OCI-LY1 (cell line): ENCODE measurements around the gene NTSR1.

ENCODE experiments used
- H2AFZ ChIP-seq: fragments of 200-600 bp; sonication (generic), shearing (Covaris generic); 2 replicates; pipeline ENCODE4 v1.6.0; 2014; ENCODE audit warnings: antibody characterized with exemption, mild to moderate bottlenecking, low read length
- H3F3A ChIP-seq: fragments of 200-600 bp; sonication (generic), shearing (Covaris generic); 2 replicates; pipeline ENCODE4 v1.6.0; 2014; ENCODE audit warnings: mild to moderate bottlenecking, antibody characterized with exemption, low read length, moderate library complexity; ENCODE audit not compliant: insufficient read depth
- H3K27ac ChIP-seq: fragments of 200-600 bp; sonication (generic); 2 replicates; pipeline ENCODE4 v1.5.1; 2014; ENCODE audit warnings: low read length, mixed run types, mild to moderate bottlenecking, low read depth; ENCODE audit not compliant: poor library complexity, severe bottlenecking
- H3K27me3 ChIP-seq: fragments of 200-600 bp; sonication (generic); 2 replicates; pipeline ENCODE4 v1.6.0; 2014; ENCODE audit warnings: antibody characterized with exemption, mild to moderate bottlenecking, low read length, moderate library complexity; ENCODE audit not compliant: insufficient read depth
- H3K36me3 ChIP-seq: fragments of 200-600 bp; sonication (generic); 2 replicates; pipeline ENCODE4 v1.6.1; 2014; ENCODE audit warnings: mild to moderate bottlenecking, antibody characterized with exemption, low read length, moderate library complexity, mixed read lengths; ENCODE audit not compliant: insufficient read depth
- H3K4me1 ChIP-seq: fragments of 200-600 bp; sonication (generic); 2 replicates; pipeline ENCODE4 v1.5.1; 2014; ENCODE audit warnings: mild to moderate bottlenecking, low read length, moderate library complexity; ENCODE audit not compliant: insufficient read depth, severe bottlenecking
- H3K4me2 ChIP-seq: fragments of 200-600 bp; sonication (generic), shearing (Covaris generic); 2 replicates; pipeline ENCODE4 v1.6.1; 2014; ENCODE audit warnings: low read length
- H3K4me3 ChIP-seq: fragments of 200-600 bp; sonication (generic); 2 replicates; pipeline ENCODE4 v1.5.1; 2014; ENCODE audit warnings: low read length, low read depth, mild to moderate bottlenecking, mixed read lengths; ENCODE audit not compliant: poor library complexity, severe bottlenecking
- H3K79me2 ChIP-seq: fragments of 200-600 bp; shearing (Covaris generic); 2 replicates; pipeline ENCODE4 v1.6.1; 2016; ENCODE audit warnings: mixed run types, low read length, mixed read lengths; ENCODE audit not compliant: insufficient read depth
- H3K9ac ChIP-seq: fragments of 200-600 bp; sonication (generic), shearing (Covaris generic); 2 replicates; pipeline ENCODE4 v1.6.1; 2014; ENCODE audit warnings: mild to moderate bottlenecking, low read length, mixed read lengths
- H3K9me2 ChIP-seq: fragments of 200-600 bp; sonication (generic), shearing (Covaris generic); 2 replicates; pipeline ENCODE4 v1.6.1; 2014; ENCODE audit warnings: low read depth, mild to moderate bottlenecking, low read length, mixed read lengths
- H3K9me3 ChIP-seq: fragments of 200-600 bp; shearing (Covaris generic); 2 replicates; pipeline ENCODE4 v1.6.1; 2014; ENCODE audit warnings: low read length, mixed read lengths
- H4K20me1 ChIP-seq: fragments of 200-600 bp; sonication (generic), shearing (Covaris generic); 2 replicates; pipeline ENCODE4 v1.6.0; 2016; ENCODE audit warnings: mild to moderate bottlenecking, low read length; ENCODE audit not compliant: insufficient read depth
- CTCF ChIP-seq: fragments of 200-600 bp; sonication (generic), shearing (Covaris generic); IDR thresholded peaks from 2 replicates; pipeline ENCODE4 v1.5.1; 2017; ENCODE audit warnings: mild to moderate bottlenecking, antibody characterized with exemption, low read length, moderate library complexity, mixed read lengths
- EZH2 ChIP-seq: fragments of 200-600 bp; sonication (generic), shearing (Covaris generic); IDR thresholded peaks from 2 replicates; pipeline ENCODE4 v1.8.0; 2017; ENCODE audit warnings: borderline replicate concordance, mixed run types, mild to moderate bottlenecking, antibody characterized with exemption, low read length, moderate library complexity, mixed read lengths

Gene NTSR1

GRCh38 chr20:62691487-62691886 is 17.1 kb upstream of the NTSR1 start:
- no peaks in the 10 kb centered on the region for H3K9me2 ChIP-seq
- H3K9me3 ChIP-seq = no peaks in the 10 kb centered on the region
- H3K9ac ChIP-seq = no peak overlapping the region
- no peaks in the 10 kb centered on the region for H3K4me1 ChIP-seq
- H2AFZ ChIP-seq = no peak overlapping the region
- H3K79me2 ChIP-seq = no peaks in the 10 kb centered on the region
- no peak overlapping the region for H3K27ac ChIP-seq
- no peak overlapping the region for H3K4me2 ChIP-seq
- no peaks in the 10 kb centered on the region for H3K36me3 ChIP-seq
- H3K27me3 ChIP-seq = peaks cover 15% of the 10 kb centered on the region; the same call in 1 of the 2 replicates
- H3F3A ChIP-seq = no peaks in the 10 kb centered on the region
- TF ChIP-seq CTCF (no peak), EZH2 (no peak)
- H3K4me3 ChIP-seq = no peak overlapping the region
- H4K20me1 ChIP-seq = no peaks in the 10 kb centered on the region

DNA sequence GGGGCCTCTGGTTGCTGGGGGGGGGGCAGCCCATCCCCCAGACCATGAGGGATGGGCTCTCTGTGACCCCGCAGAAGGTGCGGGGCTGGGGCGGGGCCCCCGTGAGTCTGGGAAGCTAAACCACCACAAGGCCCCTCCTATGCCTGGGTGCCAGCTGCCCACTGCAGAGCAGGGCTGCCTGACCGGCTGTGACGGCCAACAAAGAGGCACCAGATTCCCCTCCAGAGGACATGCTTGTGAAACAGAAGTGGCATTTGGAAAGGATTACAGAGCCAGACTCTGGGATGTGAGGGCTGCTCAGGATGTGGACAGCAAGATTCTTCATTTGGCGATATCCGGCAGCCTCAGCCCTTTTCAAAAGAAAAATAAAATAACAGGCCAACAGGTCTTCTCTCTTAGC is 16.5 kb upstream of the NTSR1 start:
- H3K9me2 ChIP-seq = no peaks in the 10 kb centered on the region
- no peak overlapping the region for H3K4me2 ChIP-seq
- H2AFZ ChIP-seq = no peak overlapping the region
- H3K27ac ChIP-seq = no peak overlapping the region
- H3K27me3 ChIP-seq = peaks cover 15% of the 10 kb centered on the region; the same call in 1 of the 2 replicates
- H3K36me3 ChIP-seq = no peaks in the 10 kb centered on the region
- TF ChIP-seq CTCF = no peak
- no peak for TF ChIP-seq EZH2
- no peak overlapping the region for H3K9ac ChIP-seq
- H3K9me3 ChIP-seq = no peaks in the 10 kb centered on the region
- H3K4me1 ChIP-seq = no peaks in the 10 kb centered on the region
- H3F3A ChIP-seq = no peaks in the 10 kb centered on the region
- no peaks in the 10 kb centered on the region for H4K20me1 ChIP-seq
- no peaks in the 10 kb centered on the region for H3K79me2 ChIP-seq
- no peak overlapping the region for H3K4me3 ChIP-seq

DNA sequence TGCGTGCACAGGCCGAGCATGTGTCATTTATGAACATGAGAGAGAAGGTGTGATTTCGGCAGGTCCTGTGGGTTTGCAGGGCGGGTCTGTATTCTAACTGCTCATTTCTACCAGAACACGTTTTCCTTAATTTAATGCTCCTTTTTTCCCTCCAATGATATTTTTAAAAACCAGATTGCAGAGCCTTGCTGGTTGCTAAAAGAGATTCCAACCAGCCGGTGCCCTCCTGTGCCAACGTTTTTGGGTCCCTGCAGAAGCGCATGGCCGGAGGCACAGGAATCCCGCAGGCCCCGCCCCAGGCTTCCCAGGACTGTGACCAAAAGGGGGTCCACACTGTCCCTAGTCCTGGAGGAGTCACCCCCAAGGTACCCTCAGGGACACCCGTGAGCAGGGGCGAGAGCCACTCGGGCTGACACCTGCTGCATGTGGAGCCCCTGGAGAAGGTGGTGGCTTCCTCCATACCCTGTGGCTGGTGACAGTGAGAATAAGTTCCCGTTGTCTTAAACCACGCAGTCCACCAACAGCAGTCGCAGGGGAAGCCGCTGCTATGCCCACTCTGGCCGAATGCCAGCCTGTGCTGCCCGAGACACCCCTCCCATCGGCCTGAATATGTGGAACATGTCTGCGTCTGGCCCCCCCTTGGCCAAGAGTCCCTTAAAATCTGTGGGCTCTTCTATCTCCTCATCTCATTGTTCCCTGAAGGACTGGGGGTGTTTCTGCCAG is 15.7 kb upstream of the NTSR1 start:
- Histone ChIP-seq H3K9ac (no peak overlapping the region), H3K79me2 (no peaks in the 10 kb centered on the region), H3K9me2 (no peaks in the 10 kb centered on the region), H3K27ac (no peak overlapping the region), H3K36me3 (no peaks in the 10 kb centered on the region), H4K20me1 (no peaks in the 10 kb centered on the region), H3K4me2 (no peak overlapping the region), H3K4me3 (no peak overlapping the region), H3K9me3 (no peaks in the 10 kb centered on the region), H3F3A (no peaks in the 10 kb centered on the region), H2AFZ (no peak overlapping the region), H3K4me1 (no peaks in the 10 kb centered on the region), H3K27me3 (peaks cover 19% of the 10 kb centered on the region; the same call in 1 of the 2 replicates)
- TF ChIP-seq EZH2 (no peak), CTCF (no peak)
